ENCODE measurements around the gene OSBPL2. TPM values are rescaled to one million over a fixed set of nuclear protein-coding genes. Genes with fewer than 3 reads are reported as not detected.

The OSBPL2 gene
- total and polyA plus RNA-seq, 9 of the 15 experiments (the other 6 are each of a cell fraction or from before 2014, with no cell fraction given) = 2.5 to 25.6 (median 14.1) TPM

DNA sequence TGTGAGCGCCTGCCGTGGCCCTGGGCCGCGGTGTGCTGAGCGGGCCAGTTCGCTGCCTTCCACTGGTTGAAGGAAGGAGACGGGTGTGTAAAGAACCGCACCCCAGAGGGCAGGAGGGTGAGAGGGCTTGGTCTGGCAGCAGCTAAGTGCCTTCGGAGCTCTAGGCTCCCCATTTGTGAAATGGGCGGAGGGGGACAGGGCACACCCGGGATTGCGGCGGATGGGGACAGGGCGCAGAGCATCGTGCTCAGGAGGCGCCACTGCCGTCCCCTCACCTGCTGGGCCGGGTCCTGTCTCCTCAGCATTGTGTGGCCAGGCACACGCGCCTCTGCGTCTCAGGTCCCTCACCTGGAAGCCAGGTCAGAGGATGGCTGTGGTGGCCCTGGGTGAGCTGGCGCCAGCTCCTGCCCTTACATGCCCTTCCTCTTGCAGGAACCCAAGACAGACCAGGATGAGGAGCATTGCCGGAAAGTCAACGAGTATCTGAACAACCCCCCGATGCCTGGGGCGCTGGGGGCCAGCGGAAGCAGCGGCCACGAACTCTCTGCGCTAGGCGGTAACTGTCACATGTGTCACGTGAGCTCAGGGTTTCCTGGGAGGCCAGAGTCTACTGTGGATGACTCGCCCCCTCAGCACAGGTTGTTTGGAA is 67.6 kb downstream of the OSBPL2 start (continued):
- TF ChIP-seq, protein P1, sequence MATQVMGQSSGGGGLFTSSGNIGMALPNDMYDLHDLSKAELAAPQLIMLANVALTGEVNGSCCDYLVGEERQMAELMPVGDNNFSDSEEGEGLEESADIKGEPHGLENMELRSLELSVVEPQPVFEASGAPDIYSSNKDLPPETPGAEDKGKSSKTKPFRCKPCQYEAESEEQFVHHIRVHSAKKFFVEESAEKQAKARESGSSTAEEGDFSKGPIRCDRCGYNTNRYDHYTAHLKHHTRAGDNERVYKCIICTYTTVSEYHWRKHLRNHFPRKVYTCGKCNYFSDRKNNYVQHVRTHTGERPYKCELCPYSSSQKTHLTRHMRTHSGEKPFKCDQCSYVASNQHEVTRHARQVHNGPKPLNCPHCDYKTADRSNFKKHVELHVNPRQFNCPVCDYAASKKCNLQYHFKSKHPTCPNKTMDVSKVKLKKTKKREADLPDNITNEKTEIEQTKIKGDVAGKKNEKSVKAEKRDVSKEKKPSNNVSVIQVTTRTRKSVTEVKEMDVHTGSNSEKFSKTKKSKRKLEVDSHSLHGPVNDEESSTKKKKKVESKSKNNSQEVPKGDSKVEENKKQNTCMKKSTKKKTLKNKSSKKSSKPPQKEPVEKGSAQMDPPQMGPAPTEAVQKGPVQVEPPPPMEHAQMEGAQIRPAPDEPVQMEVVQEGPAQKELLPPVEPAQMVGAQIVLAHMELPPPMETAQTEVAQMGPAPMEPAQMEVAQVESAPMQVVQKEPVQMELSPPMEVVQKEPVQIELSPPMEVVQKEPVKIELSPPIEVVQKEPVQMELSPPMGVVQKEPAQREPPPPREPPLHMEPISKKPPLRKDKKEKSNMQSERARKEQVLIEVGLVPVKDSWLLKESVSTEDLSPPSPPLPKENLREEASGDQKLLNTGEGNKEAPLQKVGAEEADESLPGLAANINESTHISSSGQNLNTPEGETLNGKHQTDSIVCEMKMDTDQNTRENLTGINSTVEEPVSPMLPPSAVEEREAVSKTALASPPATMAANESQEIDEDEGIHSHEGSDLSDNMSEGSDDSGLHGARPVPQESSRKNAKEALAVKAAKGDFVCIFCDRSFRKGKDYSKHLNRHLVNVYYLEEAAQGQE (IDR thresholded peaks at IDR 0.05; ENCODE audit: borderline replicate concordance) = no peak
- TF ChIP-seq, protein P1 (CRISPR knock-in tag; IDR thresholded peaks at IDR 0.05; ENCODE audit: low read depth) = no peak
- TF ChIP-seq ZNF280B (CRISPR knock-in tag; IDR thresholded peaks at IDR 0.05) (no peak), USF2 (CRISPR knock-in tag; IDR thresholded peaks at IDR 0.05) (no peak), BHLHE40 (IDR thresholded peaks at IDR 0.05; ENCODE audit: low read length) (0 out of 2 replicates have a peak, but pooled peaks have one; percentile 16), ZBED1 (IDR thresholded peaks at IDR 0.05) (no peak)

Measured in K562 (cell line).